Fibroblast of villous mesenchyme (primary cell): ENCODE measurements around the gene PLD5. TPM values are rescaled to one million over a fixed set of nuclear protein-coding genes. Genes with fewer than 3 reads are reported as not detected.
"Not testable (repeated sequence)": the region's sequence is repeated elsewhere in the genome, so short reads cannot be mapped to it uniquely, and the experiment has no call there.

ENCODE experiments used
- DNase-seq: peaks from one replicate; pipeline ENCODE4 v3.0.0-alpha.2; 2010; ENCODE audit warnings: low read depth
- H3K4me3 ChIP-seq: 2 replicates; pipeline ENCODE4 v1.5.1; 2011; ENCODE audit warnings: low read depth, mild to moderate bottlenecking, low read length
- total RNA-seq: library from RNA; depleted of rRNA; stranded (reverse); fragments of >200 nt; gene quantifications from 2 replicates; pipeline ENCODE4 v1.2.3, GENCODE V29; 2012
- TF ChIP-seq, protein P1 (sequence below): IDR thresholded peaks from 2 replicates; pipeline ENCODE4 v1.5.1; 2012; ENCODE audit warnings: low read depth, mild to moderate bottlenecking, low read length; ENCODE audit not compliant: insufficient read depth

The PLD5 gene
- total RNA-seq, 1 donor, result not detected

DNA sequence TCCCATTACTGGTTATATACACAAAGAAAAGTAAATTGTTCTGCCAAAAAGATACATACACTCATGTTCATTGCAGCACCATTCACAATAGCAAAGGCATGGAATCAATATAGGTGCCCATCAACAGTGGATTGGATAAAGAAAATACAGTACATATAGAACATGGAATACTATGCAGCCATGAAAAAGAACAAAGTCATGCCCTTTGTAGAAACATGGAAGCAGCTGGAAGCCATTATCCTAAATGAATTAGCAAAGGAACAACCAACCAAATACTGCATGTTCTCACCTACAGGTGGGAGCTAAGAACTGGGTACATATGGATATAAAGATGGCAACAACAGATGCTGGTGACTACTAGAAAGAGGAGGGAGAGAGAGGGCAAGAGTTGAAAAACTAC is 132.6 kb downstream of the PLD5 start:
- H3K4me3 ChIP-seq, result no peak overlapping the region
- TF ChIP-seq, protein P1, sequence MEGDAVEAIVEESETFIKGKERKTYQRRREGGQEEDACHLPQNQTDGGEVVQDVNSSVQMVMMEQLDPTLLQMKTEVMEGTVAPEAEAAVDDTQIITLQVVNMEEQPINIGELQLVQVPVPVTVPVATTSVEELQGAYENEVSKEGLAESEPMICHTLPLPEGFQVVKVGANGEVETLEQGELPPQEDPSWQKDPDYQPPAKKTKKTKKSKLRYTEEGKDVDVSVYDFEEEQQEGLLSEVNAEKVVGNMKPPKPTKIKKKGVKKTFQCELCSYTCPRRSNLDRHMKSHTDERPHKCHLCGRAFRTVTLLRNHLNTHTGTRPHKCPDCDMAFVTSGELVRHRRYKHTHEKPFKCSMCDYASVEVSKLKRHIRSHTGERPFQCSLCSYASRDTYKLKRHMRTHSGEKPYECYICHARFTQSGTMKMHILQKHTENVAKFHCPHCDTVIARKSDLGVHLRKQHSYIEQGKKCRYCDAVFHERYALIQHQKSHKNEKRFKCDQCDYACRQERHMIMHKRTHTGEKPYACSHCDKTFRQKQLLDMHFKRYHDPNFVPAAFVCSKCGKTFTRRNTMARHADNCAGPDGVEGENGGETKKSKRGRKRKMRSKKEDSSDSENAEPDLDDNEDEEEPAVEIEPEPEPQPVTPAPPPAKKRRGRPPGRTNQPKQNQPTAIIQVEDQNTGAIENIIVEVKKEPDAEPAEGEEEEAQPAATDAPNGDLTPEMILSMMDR, result no peak
- no peak for DNase-seq

DNA sequence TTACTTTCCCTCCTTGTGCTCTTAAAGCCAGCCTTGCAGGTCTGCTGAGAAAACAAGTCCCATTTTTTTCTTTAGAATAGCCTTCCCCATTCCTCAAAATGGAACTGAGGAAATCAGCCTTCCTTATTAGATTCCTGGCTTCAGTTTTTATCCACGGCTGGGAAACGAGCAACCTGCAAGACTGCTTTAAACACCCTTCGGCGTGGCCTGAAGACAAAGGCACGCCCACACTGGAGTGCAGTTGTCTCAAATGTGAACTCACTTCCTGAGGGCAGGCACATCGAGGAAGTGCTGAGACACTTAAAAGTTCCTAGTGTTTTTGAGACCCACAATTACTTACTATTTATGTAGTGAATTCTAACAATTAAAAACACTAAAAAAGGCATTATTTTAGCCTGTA is 148.4 kb downstream of the PLD5 start:
- DNase-seq, H3K4me3 ChIP-seq: not testable (repeated sequence)

DNA sequence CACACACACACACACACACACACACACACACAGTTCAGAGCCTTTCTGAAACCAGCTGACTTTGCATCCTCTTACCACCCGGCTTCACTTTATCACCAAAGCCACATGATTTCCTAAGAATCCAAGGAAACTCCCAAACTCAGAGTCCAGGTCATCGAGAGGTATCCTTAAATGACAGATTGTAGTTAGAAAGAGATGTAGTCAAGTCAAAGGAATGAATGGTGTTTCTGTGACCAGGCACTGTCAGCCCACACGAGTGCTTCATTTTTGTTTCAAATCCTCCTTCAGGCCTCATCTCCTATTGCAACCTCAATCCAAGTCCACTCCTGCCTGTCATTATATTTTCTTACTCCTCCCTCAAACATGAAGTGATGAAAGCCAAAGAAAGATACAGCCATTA is 174.1 kb downstream of the PLD5 start:
- not testable (repeated sequence) for H3K4me3 ChIP-seq

DNA sequence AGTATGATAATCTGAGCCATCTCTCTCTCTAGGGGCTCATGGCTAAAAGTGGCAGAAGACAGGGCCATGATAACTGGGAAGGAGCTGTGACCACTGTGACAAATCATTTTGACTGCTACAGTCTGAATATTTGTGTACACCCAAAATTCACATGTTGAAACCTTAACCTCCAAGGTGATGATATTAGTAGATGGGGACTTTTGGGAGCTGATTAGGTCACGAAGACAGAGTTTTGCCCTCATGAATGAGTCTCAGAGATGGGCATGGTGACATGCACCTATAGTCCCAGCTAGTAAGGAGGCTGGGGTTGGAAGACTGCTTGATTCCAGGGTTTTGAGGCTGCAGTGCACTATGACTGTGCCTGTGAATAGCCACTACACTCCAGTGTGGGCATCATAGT is 174.9 kb downstream of the PLD5 start:
- DNase-seq, result no peak
- TF ChIP-seq, protein P1, result no peak
- H3K4me3 ChIP-seq, result no peak overlapping the region

More for the DNA sequence above, 174.1 kb downstream of the PLD5 start:
- not testable (repeated sequence) for DNase-seq

DNA sequence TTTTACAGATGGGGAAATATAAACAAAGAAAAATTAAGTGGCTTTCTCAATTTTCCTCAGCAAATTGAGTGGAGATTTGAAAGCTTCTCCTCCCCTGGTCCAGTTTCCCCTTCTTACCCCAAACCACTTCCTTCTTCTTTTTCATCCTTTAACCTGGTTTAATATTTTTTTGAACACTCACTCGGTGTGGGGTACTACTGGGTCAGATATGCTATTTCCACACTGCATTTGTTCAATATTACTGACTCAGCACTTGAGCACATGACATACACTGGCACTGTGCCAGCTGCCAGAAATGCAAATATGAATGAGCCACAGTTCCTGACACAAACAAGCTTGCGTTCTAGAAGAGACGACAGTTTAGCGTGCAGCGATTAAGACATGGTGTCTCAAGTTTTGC is 193.6 kb downstream of the PLD5 start:
- H3K4me3 ChIP-seq, DNase-seq: not testable (repeated sequence)

DNA sequence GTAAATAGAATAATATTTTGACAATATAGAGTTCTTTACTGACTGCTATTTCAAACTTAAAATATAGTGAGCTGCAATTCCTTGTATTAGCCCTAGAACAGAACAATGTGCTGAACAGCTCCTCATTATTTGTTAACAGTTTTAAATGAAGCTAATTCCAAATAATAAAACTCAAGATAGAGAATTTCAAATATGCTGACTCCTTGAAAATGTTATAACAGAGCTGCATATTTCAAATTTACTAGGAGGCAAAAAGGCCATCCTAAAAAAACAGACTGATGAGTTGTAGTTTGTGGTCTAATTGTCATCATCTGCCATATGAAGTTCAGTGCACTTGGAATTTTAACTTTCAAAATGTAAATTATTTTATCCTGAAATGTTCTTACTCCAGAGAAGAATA is 197.1 kb downstream of the PLD5 start:
- H3K4me3 ChIP-seq, DNase-seq: not testable (repeated sequence)

DNA sequence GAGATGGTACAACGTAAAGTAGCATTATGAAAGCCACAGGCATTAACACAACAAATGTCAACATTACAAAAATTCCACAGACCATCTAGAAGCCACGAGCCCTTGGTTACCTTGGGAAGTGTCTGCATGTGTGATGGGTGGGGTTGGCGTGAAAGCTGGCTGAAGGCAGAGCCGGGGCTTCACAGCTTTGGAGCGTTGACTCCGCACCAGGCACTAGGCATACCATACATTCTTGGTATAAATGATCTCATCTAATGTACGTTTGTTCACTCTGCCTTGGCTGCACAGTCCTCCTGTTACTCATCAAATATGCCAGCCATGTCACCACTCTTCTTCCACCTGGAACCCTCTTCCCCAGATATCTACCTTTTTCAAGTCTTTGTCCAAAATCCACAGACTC is 202.5 kb downstream of the PLD5 start:
- not testable (repeated sequence) for DNase-seq, H3K4me3 ChIP-seq

DNA sequence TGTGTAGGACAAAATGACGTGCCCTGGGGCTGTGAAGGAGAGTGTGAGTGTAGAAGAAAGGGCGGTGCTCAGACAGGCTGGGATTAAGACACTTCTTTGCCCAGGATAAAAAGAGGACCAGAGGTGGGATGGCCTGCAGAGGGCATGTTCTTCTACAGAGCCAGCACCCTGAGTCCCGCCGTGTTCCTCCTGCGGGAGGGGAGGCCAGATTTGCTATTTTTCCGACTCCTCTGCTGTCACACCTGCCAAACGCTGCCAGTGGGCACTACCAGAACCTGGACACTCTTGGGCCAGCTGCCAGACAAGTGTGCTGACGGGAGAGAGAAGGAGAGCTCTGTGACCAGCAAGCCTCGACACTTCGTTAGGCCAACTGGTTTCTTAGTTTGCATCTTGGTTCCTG is 206.4 kb downstream of the PLD5 start:
- no peak for DNase-seq
- TF ChIP-seq, protein P1, result no peak
- H3K4me3 ChIP-seq, result no peak overlapping the region

DNA sequence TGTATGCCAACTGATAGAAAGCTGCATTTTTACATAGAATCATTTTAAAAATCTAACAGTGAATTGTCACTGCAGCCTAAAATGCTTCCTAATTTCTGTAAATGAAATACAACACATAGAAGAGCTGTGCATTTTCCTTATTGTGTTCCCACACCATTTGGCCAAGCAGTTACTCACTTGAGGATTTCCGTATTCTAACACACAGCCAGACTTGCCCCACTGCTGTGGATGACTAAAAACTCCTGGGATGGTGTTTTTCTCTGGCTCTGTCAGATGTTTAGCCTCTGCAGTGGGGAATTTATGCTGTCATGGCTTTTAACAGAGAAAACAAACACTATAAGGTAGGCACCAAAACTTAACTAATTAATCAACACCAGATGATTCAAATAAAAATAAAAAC is 209.6 kb downstream of the PLD5 start:
- H3K4me3 ChIP-seq, DNase-seq: not testable (repeated sequence)

DNA sequence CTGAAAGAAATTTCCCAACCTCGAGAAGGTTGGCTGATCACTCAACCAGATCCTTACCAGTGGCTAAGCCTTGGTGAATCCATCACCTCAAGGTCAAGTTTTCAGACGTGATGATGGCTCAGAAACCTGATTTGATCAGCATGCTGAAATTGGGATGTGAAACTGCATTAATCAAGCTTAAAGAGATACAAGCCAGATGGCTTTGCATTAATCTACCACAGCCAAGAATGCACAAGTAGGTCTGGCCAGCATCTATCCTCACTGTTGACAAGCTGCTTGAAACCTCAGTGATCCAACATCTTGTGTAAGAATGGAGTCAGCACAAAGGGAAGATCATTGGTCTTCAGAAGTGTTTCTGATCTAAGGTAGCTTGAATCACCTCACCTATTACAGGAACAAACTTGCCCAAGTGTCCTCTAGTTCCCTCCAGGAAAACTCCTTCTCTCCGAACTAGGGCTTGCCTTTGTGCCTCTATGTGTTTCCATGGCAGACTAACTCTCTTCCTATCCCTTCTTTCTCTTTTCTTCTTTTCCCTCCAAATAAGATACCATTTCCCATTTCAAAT is 210.3 kb downstream of the PLD5 start:
- not testable (repeated sequence) for DNase-seq, H3K4me3 ChIP-seq

DNA sequence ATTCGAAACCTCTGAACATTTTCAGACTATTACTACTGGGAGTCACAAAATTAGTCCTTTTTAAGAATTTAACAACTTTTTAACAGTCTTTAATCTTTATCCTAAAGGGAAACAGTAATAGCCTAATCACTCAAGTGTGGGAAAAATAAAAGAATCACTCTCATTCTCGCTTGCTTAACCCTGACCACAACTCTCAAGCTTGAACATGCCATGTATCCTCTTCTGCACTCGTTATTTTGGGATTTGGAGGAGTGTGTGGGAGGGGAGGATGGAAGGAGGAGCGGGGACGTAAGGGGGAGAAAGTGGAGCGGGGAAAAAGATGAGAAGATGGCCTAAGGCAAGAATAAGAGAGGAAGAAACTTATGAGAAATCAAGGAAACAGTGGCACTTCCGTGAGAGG is 215.8 kb downstream of the PLD5 start:
- not testable (repeated sequence) for DNase-seq, H3K4me3 ChIP-seq

DNA sequence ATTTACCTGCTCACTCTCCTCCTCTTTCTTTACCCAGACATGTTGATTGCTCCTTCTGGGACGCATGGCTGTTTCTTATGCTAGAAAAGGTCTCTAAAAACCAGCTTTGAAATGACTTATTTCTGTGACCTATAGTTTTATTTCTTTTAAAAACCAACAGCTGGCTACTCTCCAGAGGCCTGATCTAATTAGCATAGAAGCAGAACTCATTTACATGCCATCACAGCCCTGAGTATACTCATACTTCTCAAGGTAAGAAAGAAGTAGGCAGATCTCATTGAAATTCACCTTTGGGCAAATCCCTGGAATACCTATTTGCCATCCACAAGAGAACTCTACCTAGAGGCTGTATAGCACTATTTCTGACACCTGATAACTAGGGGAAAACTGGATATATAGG is 230.7 kb downstream of the PLD5 start:
- DNase-seq, H3K4me3 ChIP-seq: not testable (repeated sequence)

DNA sequence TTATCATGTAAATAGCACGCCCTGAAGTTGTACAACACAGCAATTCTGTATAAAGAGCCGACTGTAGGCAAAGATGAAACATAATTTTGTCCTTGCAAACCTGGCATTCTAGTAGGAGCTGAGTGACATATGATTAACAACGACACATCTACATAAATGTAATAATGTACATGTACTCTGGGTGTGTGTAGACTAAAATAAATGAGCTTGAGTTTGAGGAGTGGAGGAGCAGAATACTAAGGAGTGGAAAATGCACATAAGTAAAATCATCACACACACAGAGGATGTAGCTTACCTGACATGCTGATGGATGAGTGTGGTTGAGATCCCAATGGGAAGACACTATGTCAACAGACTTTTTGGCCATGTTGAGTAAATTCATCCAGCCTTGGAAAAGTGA is 236.4 kb downstream of the PLD5 start:
- DNase-seq, H3K4me3 ChIP-seq: not testable (repeated sequence)

DNA sequence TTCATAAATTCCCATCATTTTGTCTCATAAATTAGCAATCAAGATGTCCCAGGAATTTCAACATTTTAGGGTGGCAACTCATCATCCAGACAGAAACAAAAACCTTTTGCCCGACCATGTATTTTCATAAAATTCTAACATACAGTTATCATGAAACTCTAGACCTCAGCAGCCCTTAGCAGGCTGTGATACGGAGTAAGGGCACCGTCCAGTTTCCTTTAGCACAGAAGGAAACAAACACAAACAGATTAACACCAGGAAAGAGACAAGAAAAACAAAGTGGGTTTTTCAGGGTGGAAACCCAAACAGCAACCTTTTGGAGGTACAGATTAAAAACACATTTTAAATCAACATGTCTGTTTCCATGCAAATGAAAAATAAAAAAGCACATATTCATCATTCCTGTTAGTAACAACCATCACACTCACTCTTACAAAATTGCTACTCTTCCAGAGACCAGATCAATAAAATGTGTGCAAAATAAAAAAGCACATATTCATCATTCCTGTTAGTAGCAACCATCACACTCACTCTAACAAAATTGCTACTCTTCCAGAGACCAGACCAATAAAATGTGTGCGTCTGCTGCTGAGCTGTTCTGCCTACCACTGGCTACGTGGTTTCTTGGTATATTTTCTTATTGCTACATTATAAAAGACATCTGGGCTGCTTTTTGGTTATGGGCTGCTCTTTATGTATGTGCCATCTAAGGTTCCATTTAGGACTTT is 241.6 kb downstream of the PLD5 start:
- H3K4me3 ChIP-seq, DNase-seq: not testable (repeated sequence)

DNA sequence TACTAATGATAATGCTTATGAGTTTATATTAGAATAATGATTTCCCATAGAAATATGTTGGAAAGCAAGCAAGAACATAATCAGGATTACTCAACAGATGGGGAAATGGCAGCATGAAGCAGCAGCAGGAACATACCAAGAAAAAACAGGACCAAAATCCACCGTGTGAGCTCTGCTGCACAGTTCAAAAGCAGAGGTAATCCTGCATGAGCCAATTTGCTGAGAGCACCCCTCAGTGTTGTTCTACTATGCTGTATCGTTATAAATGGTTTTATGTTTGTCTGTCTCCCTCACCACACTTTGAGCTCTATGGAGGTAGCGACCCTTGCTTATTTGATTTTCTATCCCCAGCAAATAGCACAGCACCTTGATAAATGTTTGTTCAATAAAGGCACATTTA is 246.1 kb downstream of the PLD5 start:
- DNase-seq, result not testable (repeated sequence)

DNA sequence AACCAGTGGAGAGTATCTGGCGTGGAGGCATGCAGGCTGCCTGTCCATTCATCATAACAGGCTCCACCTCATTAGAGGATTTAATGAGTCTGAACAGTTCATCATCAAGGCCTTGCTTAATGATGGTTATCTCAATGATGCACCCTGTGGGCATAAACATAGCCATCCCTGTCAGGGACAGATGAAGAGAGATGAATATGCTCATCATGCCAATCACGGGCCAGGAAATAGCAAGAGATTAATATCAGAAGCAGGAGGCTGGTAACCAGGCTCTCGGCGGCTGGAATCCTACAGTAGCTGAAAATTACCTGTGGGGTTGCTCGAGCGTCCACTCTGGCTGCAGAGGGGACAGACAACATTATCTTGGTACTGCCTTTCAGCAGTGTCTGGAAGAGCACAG is 247.7 kb downstream of the PLD5 start:
- not testable (repeated sequence) for H3K4me3 ChIP-seq, DNase-seq

More for the DNA sequence above, 246.1 kb downstream of the PLD5 start:
- H3K4me3 ChIP-seq, result not testable (repeated sequence)
